SK-N-SH treated with all-trans-retinoic acid at 6 μM for 48 hours (cell line): ENCODE data around the gene THAP11.

ENCODE experiments used
- ATAC-seq: fragments of 200-7000 bp; cut with Tn5 transposase; 3 replicates; pipeline ENCODE4 v1.9.1; 2020; ENCODE audit warnings: mild to moderate bottlenecking, moderate library complexity
- ARNTL ChIP-seq: fragments of 450-650 bp; formaldehyde crosslinking; IDR thresholded peaks from 2 replicates; pipeline ENCODE4 v1.5.0; 2020; ENCODE audit warnings: low read depth, mild to moderate bottlenecking, moderate library complexity, borderline replicate concordance
- BACH2 ChIP-seq: fragments of 250-450 bp; sonication (Bioruptor Pico); IDR thresholded peaks from 2 replicates; pipeline ENCODE4 v1.9.0; 2021; ENCODE audit warnings: mild to moderate bottlenecking, borderline replicate concordance
- CREB5 ChIP-seq: fragments of 250-450 bp; sonication (Bioruptor Pico); IDR thresholded peaks from 2 replicates; pipeline ENCODE4 v1.5.1; 2020; ENCODE audit warnings: low read depth, mild to moderate bottlenecking, moderate library complexity
- CSDC2 ChIP-seq: fragments of 250-450 bp; sonication (Bioruptor Pico); IDR thresholded peaks from 2 replicates; pipeline ENCODE4 v1.5.0; 2020; ENCODE audit warnings: mild to moderate bottlenecking, moderate library complexity
- ESRRG ChIP-seq: fragments of 250-450 bp; sonication (Bioruptor Pico); IDR thresholded peaks from 2 replicates; pipeline ENCODE4 v1.6.1; 2021; ENCODE audit warnings: mild to moderate bottlenecking
- GLIS3 ChIP-seq: fragments of 250-450 bp; sonication (Bioruptor Pico); IDR thresholded peaks from 2 replicates; pipeline ENCODE4 v1.5.0; 2020; ENCODE audit warnings: mild to moderate bottlenecking, moderate library complexity
- ISL1 ChIP-seq: fragments of 250-450 bp; sonication (Bioruptor Pico); IDR thresholded peaks from 2 replicates; pipeline ENCODE4 v2.1.2; 2022; ENCODE audit warnings: mild to moderate bottlenecking, moderate library complexity
- OSR1 ChIP-seq: fragments of 250-450 bp; sonication (Bioruptor Pico); IDR thresholded peaks from 2 replicates; pipeline ENCODE4 v1.8.0; 2022; ENCODE audit warnings: moderate library complexity, mild to moderate bottlenecking, inconsistent platforms
- PATZ1 ChIP-seq: fragments of 250-450 bp; sonication (Bioruptor Pico); IDR thresholded peaks from 2 replicates; pipeline ENCODE4 v1.8.0; 2020; ENCODE audit warnings: mild to moderate bottlenecking, moderate library complexity, borderline replicate concordance
- POU6F1 ChIP-seq: fragments of 250-450 bp; sonication (Bioruptor Pico); IDR thresholded peaks from 2 replicates; pipeline ENCODE4 v1.8.0; 2021; ENCODE audit warnings: low read depth, mild to moderate bottlenecking, moderate library complexity, borderline replicate concordance
- PPARA ChIP-seq: fragments of 250-450 bp; sonication (Bioruptor Pico); IDR thresholded peaks from 2 replicates; pipeline ENCODE4 v1.5.0; 2020; ENCODE audit warnings: mild to moderate bottlenecking, borderline replicate concordance
- RARB ChIP-seq: fragments of 250-450 bp; sonication (Bioruptor Pico); IDR thresholded peaks from 2 replicates; pipeline ENCODE4 v1.8.0; 2021; ENCODE audit warnings: mild to moderate bottlenecking, moderate library complexity
- SNAI2 ChIP-seq: fragments of 250-450 bp; sonication (Bioruptor Pico); IDR thresholded peaks from 2 replicates; pipeline ENCODE4 v1.5.0; 2020; ENCODE audit warnings: mild to moderate bottlenecking, moderate library complexity
- TCF4 ChIP-seq: fragments of 250-450 bp; sonication (Bioruptor Pico); IDR thresholded peaks from 2 replicates; pipeline ENCODE4 v1.8.0; 2021; ENCODE audit warnings: mild to moderate bottlenecking, moderate library complexity, borderline replicate concordance
- TOX ChIP-seq: fragments of 250-450 bp; sonication (Bioruptor Pico); IDR thresholded peaks from 2 replicates; pipeline ENCODE4 v1.8.0; 2021; ENCODE audit warnings: mild to moderate bottlenecking, moderate library complexity, borderline replicate concordance
- TSHZ2 ChIP-seq: fragments of 250-450 bp; sonication (Bioruptor Pico); IDR thresholded peaks from 2 replicates; pipeline ENCODE4 v1.5.0; 2020; ENCODE audit warnings: mild to moderate bottlenecking, moderate library complexity
- ZC3H10 ChIP-seq: fragments of 250-450 bp; sonication (Bioruptor Pico); IDR thresholded peaks from 2 replicates; pipeline ENCODE4 v1.5.1; 2021; ENCODE audit warnings: mild to moderate bottlenecking, moderate library complexity
- ZFP3 ChIP-seq: fragments of 250-450 bp; sonication (Bioruptor Pico); IDR thresholded peaks from 2 replicates; pipeline ENCODE4 v1.5.0; 2020; ENCODE audit warnings: mild to moderate bottlenecking, moderate library complexity
- ZFP30 ChIP-seq: fragments of 450-650 bp; formaldehyde crosslinking; IDR thresholded peaks from 2 replicates; pipeline ENCODE4 v1.5.0; 2022; ENCODE audit warnings: mild to moderate bottlenecking, moderate library complexity
- ZNF565 ChIP-seq: fragments of 450-650 bp; formaldehyde crosslinking; conservative IDR thresholded peaks from 2 replicates; pipeline ENCODE4 v1.5.0; 2020; ENCODE audit warnings: low read depth, mild to moderate bottlenecking, moderate library complexity
- ZNF70 ChIP-seq: fragments of 450-650 bp; formaldehyde crosslinking; IDR thresholded peaks from 2 replicates; pipeline ENCODE4 v1.5.0; 2020; ENCODE audit warnings: mild to moderate bottlenecking, moderate library complexity
- ZNF8 ChIP-seq: fragments of 450-650 bp; formaldehyde crosslinking; IDR thresholded peaks from 2 replicates; pipeline ENCODE4 v1.5.0; 2020; ENCODE audit warnings: mild to moderate bottlenecking, moderate library complexity

The THAP11 gene

GRCh38 chr16:67885976-67886375 is 43.9 kb downstream of the THAP11 start (continued):
- TF ChIP-seq TSHZ2 = no peak
- TF ChIP-seq ARNTL (CRISPR knock-in tag) = no peak

GRCh38 chr16:67886387-67886786 is 44.3 kb downstream of the THAP11 start:
- no peak for TF ChIP-seq TOX (CRISPR knock-in tag)
- TF ChIP-seq ZNF70 (CRISPR knock-in tag) = no peak
- TF ChIP-seq ZFP30 (CRISPR knock-in tag) = no peak
- no peak for TF ChIP-seq ZNF8 (CRISPR knock-in tag)
- no peak for TF ChIP-seq ARNTL (CRISPR knock-in tag)
- TF ChIP-seq TCF4 (CRISPR knock-in tag) = no peak
- no peak for TF ChIP-seq PPARA (CRISPR knock-in tag)
- TF ChIP-seq SNAI2 (CRISPR knock-in tag) = no peak
- no peak for TF ChIP-seq CREB5 (CRISPR knock-in tag)
- no peak for TF ChIP-seq ESRRG (CRISPR knock-in tag)
- TF ChIP-seq ZNF565 = no peak
- TF ChIP-seq, all 23 proteins: peak for 0
- ATAC-seq = no peak

GRCh38 chr16:67888331-67888730 is 46.2 kb downstream of the THAP11 start:
- no peak for ATAC-seq
- TF ChIP-seq SNAI2 (CRISPR knock-in tag) = no peak
- no peak for TF ChIP-seq ZNF565
- no peak for TF ChIP-seq ISL1 (CRISPR knock-in tag)
- no peak for TF ChIP-seq CREB5 (CRISPR knock-in tag)
- no peak for TF ChIP-seq PPARA (CRISPR knock-in tag)
- no peak for TF ChIP-seq ZFP30 (CRISPR knock-in tag)
- TF ChIP-seq ZC3H10 = no peak
- TF ChIP-seq CSDC2 = no peak
- no peak for TF ChIP-seq TCF4 (CRISPR knock-in tag)
- no peak for TF ChIP-seq OSR1 (CRISPR knock-in tag)
- TF ChIP-seq RARB (CRISPR knock-in tag) = no peak

- ATAC-seq = no peak
- TF ChIP-seq OSR1 (CRISPR knock-in tag) (no peak), RARB (CRISPR knock-in tag) (no peak), BACH2 (CRISPR knock-in tag) (no peak), ZFP30 (CRISPR knock-in tag) (no peak), SNAI2 (CRISPR knock-in tag) (no peak), ZFP3 (CRISPR knock-in tag) (no peak), CREB5 (CRISPR knock-in tag) (no peak), ZNF8 (CRISPR knock-in tag) (no peak), TCF4 (CRISPR knock-in tag) (no peak), ZNF565 (no peak), ZC3H10 (no peak), GLIS3 (CRISPR knock-in tag) (no peak), ISL1 (CRISPR knock-in tag) (no peak), POU6F1 (no peak), PATZ1 (no peak), ZNF70 (CRISPR knock-in tag) (no peak), CSDC2 (no peak), TSHZ2 (no peak)
Observed at GRCh38 chr16:67892375-67892774, 50.3 kb downstream of the THAP11 start.
